Measurements from ENCODE around the gene NFKBIB. TPM values are rescaled to one million over a fixed set of nuclear protein-coding genes. Genes with fewer than 3 reads are reported as not detected.

NFKBIB gene
- total RNA-seq, 2 experiments from 2014 or later, result 56.5 to 57.9 TPM

- H3K36me3 Mint-ChIP-seq (ENCODE audit: low read depth), result peaks cover 23% of the 10 kb centered on the region
- H3K9me3 Mint-ChIP-seq, result no peaks in the 10 kb centered on the region
- H3K4me3 Mint-ChIP-seq, result no peak overlapping the region
- POLR2A ChIA-PET, result interaction anchor here (0.6 to 3.5 kb wide), 3 partner anchors 24 to 258 kb away, joined by 3 to 21 read pairs (median 4); partner anchors contain the start of gene MAP4K1
- intact Hi-C loops (cut with micrococcal nuclease), result no loop called here
- CTCF ChIA-PET, result interaction anchor here (1.0 to 6.0 kb wide), 4 partner anchors 10 to 54 kb away, joined by 3 to 61 read pairs (median 10); partner anchors contain the start of genes MRPS12 and SARS2
- DNase-seq (peak; percentile 33), ATAC-seq (no peak)
- H3K4me1 Mint-ChIP-seq (ENCODE audit: low read depth), result peaks cover 34% of the 10 kb centered on the region
- H3K27ac Mint-ChIP-seq, result peak overlapping the region; percentile 98
- no peaks in the 10 kb centered on the region for H3K27me3 Mint-ChIP-seq
- TF ChIP-seq, protein P1, sequence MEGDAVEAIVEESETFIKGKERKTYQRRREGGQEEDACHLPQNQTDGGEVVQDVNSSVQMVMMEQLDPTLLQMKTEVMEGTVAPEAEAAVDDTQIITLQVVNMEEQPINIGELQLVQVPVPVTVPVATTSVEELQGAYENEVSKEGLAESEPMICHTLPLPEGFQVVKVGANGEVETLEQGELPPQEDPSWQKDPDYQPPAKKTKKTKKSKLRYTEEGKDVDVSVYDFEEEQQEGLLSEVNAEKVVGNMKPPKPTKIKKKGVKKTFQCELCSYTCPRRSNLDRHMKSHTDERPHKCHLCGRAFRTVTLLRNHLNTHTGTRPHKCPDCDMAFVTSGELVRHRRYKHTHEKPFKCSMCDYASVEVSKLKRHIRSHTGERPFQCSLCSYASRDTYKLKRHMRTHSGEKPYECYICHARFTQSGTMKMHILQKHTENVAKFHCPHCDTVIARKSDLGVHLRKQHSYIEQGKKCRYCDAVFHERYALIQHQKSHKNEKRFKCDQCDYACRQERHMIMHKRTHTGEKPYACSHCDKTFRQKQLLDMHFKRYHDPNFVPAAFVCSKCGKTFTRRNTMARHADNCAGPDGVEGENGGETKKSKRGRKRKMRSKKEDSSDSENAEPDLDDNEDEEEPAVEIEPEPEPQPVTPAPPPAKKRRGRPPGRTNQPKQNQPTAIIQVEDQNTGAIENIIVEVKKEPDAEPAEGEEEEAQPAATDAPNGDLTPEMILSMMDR (IDR thresholded peaks at IDR 0.05), result no peak
These were observed 23.9 kb upstream of the NFKBIB start for GRCh38 chr19:38875656-38876395.

GRCh38 chr19:38877781-38878574 lies 21.8 kb upstream of the NFKBIB start, which contains the start of gene RINL:
RINL (minus strand) TSS chr19:38878275; CDS start chr19:38876742, 1,533 bp downstream.
- intact Hi-C loops (cut with micrococcal nuclease), result no loop called here
- TF ChIP-seq, protein P1 (IDR thresholded peaks at IDR 0.05), result no peak
- H3K4me3 Mint-ChIP-seq, result peak within 1 kb of the TSS; percentile 95
- H3K4me1 Mint-ChIP-seq (ENCODE audit: low read depth), result peaks cover 34% of the 10 kb centered on the region
- H3K36me3 Mint-ChIP-seq (ENCODE audit: low read depth), result peaks cover 13% of the 10 kb centered on the region
- no peaks in the 10 kb centered on the region for H3K9me3 Mint-ChIP-seq
- ChIA-PET POLR2A (interaction anchor here (0.6 to 3.5 kb wide), 18 partner anchors 9 to 261 kb away, joined by 3 to 21 read pairs (median 3); partner anchors contain the start of genes ACTN4 and HNRNPL), CTCF (interaction anchor here (1.2 to 6.0 kb wide), 7 partner anchors 9 to 475 kb away, joined by 3 to 61 read pairs (median 11); partner anchors contain the start of genes ECH1, FAM98C, MRPS12 and SARS2)
- H3K27me3 Mint-ChIP-seq, result no peaks in the 10 kb centered on the region
- H3K27ac Mint-ChIP-seq, result peak within 1 kb of the TSS; percentile 98
- ATAC-seq (peak; percentile 93), DNase-seq (peak; percentile 86)

DNA sequence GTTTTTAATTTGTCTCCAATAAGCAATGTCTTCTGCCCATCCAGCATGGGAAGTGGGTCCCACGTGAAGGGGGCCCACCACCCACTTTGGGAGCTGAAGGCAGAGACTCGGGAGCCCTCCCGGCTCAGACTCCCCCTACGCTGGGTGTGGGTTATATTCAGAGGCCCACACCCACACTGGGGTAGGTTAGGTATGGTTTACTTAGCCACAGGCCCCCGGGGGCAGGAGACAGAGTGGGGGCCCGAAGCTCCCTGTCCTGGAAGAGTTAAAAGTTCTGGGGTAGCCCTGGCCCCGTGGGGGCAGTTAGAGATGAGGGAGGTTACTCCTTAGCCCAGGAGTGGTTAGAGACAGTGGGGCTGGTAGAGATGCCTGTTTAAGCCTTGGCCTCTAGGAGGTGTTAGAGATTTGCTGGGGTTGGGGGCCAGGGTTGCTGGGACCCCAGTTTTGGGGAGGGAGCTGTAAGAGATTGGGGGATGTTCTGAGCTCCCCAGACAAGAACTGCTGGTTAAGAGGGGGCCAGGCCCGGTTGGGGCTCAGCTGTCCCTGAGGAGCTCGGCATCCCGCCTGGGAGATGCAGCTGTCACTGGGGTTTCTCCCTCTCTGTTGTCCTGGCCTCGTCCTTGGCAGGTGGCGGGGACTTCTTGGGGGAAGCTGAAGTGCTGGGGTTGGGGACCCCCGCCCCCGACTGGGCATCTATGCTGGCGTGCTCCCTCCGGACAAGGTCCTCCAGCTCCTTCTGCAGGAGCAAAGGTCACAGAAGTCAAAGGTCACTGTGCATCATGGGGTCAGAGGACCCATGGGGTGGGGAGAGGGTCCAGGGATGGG lies 21.0 kb upstream of the NFKBIB start:
- intact Hi-C loops (cut with micrococcal nuclease), result no loop called here
- peaks cover 9% of the 10 kb centered on the region for H3K36me3 Mint-ChIP-seq (ENCODE audit: low read depth)
- H3K4me3 Mint-ChIP-seq, result peak overlapping the region; percentile 95
- H3K27ac Mint-ChIP-seq, result peak overlapping the region; percentile 98
- DNase-seq, result peak; percentile 25
- TF ChIP-seq, protein P1 (IDR thresholded peaks at IDR 0.05), result no peak
- ChIA-PET CTCF (interaction anchor here (1.0 to 6.0 kb wide), 8 partner anchors 9 to 476 kb away, joined by 3 to 61 read pairs (median 9); partner anchors contain the start of genes ECH1, FAM98C, MRPS12 and SARS2), POLR2A (interaction anchor here (0.6 to 3.5 kb wide), 15 partner anchors 9 to 210 kb away, joined by 3 to 21 read pairs (median 3); partner anchors contain the start of gene HNRNPL)
- no peaks in the 10 kb centered on the region for H3K9me3 Mint-ChIP-seq
- ATAC-seq, result peak; percentile 47
- H3K4me1 Mint-ChIP-seq (ENCODE audit: low read depth), result peaks cover 31% of the 10 kb centered on the region
- no peaks in the 10 kb centered on the region for H3K27me3 Mint-ChIP-seq

- intact Hi-C loops (cut with micrococcal nuclease), result no loop called here
- DNase-seq (no peak), ATAC-seq (no peak)
- Mint-ChIP-seq H3K4me1 (ENCODE audit: low read depth) (peaks cover 31% of the 10 kb centered on the region), H3K36me3 (ENCODE audit: low read depth) (peaks cover 9% of the 10 kb centered on the region), H3K27ac (peak overlapping the region; percentile 98), H3K9me3 (no peaks in the 10 kb centered on the region), H3K27me3 (no peaks in the 10 kb centered on the region), H3K4me3 (no peak overlapping the region)
- POLR2A ChIA-PET, result interaction anchor here (0.8 to 3.5 kb wide), 7 partner anchors 8 to 143 kb away, joined by 3 to 21 read pairs (median 4); partner anchors contain the start of gene HNRNPL
- CTCF ChIA-PET, result interaction anchor here (1.0 to 6.0 kb wide), 7 partner anchors 8 to 476 kb away, joined by 3 to 61 read pairs (median 7); partner anchors contain the start of genes ECH1, FAM98C, MRPS12 and SARS2
- TF ChIP-seq, protein P1 (IDR thresholded peaks at IDR 0.05), result no peak
These were observed 20.4 kb upstream of the NFKBIB start for GRCh38 chr19:38879400-38879751.
